Stomach (tissue), 9 donors: ENCODE results near the gene LILRA2. TPM values are rescaled to one million over a fixed set of nuclear protein-coding genes. Genes with fewer than 3 reads are reported as not detected.
"Not testable (repeated sequence)": the region's sequence is repeated elsewhere in the genome, so short reads cannot be mapped to it uniquely, and the experiment has no call there.

Experiments
- DNase-seq, 2 donors: peaks; one replicate each; pipeline versions ENCODE4 v3.0.0 to v3.0.0-alpha.2; 2013 to 2019
- H3K27ac ChIP-seq, 5 donors: fragments of 200-600 bp in 4 of 5; sonication (generic) in 4 of 5; one replicate each; pipeline ENCODE4 v1.5.1; 2013 to 2019; ENCODE audit warnings: mild to moderate bottlenecking in 1 of 5, moderate library complexity in 1 of 5
- H3K27me3 ChIP-seq, 3 donors: fragments of 200-600 bp; sonication (generic); one replicate each; pipeline ENCODE4 v1.5.1; 2017 to 2019; ENCODE audit warnings: mixed run types in 1 of 3
- H3K36me3 ChIP-seq, 4 donors: fragments of 200-600 bp; sonication (generic); 1 replicate in 3 of 4; 2 replicates in 1 of 4; pipeline ENCODE4 v1.5.1; 2016 to 2019
- H3K4me1 ChIP-seq, 4 donors: fragments of 200-600 bp; sonication (generic); one replicate each; pipeline ENCODE4 v1.5.1; 2016 to 2019
- H3K4me3 ChIP-seq, 4 donors: fragments of 200-600 bp; sonication (generic) in 3 of 4; one replicate each; pipeline ENCODE4 v1.5.1; 2016 to 2019; ENCODE audit warnings: mild to moderate bottlenecking in 1 of 4
- H3K9me3 ChIP-seq, 4 donors: fragments of 200-600 bp; sonication (generic); one replicate each; pipeline ENCODE4 v1.5.1; 2016 to 2019
- EP300 ChIP-seq: sonication (generic); formaldehyde crosslinking; IDR thresholded peaks from one replicate; pipeline ENCODE4 v1.6.1; 2017; ENCODE audit warnings: antibody characterized with exemption
- POLR2A ChIP-seq, 4 donors: fragments of 450-650 bp; IDR thresholded peaks; one replicate each; pipeline ENCODE4 v1.6.1; 2016; ENCODE audit warnings: antibody characterized with exemption in 4 of 4, control low read depth in 2 of 4, mild to moderate bottlenecking in 1 of 4, moderate library complexity in 1 of 4
- POLR2AphosphoS5 ChIP-seq, 3 donors: sonication (generic); formaldehyde crosslinking; IDR thresholded peaks; one replicate each; pipeline ENCODE4 v1.6.1; 2016; ENCODE audit warnings: antibody characterized with exemption in 3 of 3
- WGBS, 5 donors: extraction: QIAGEN DNeasy Blood & Tissue Kit in 3 of 5; methylation state at CpG; one replicate each; pipeline versions ENCODE4 v1.1.5 to v1.1.7; 2013 to 2018; 5-methylcytosine and 5-hydroxymethylcytosine counted together
- intact Hi-C: fragments of 100-400 bp; cut with DNase I; formaldehyde crosslinking; loops from one replicate; pipeline ENCODE4 v1.15.1; 2023; ENCODE audit warnings: low total_unique reads
- polyA plus RNA-seq, 3 donors: library from polyadenylated mRNA; stranded (reverse); fragments of 200-250 nt; gene quantifications; one replicate each; pipeline ENCODE4 v1.2.3, GENCODE V29; 2013
- small RNA-seq, 4 donors: library from RNA; depleted of rRNA; stranded (forward); fragments of <200 nt; gene quantifications; one replicate each; pipeline ENCODE3, GENCODE V24; 2016
- total RNA-seq, 5 donors: library from RNA; depleted of rRNA; stranded (reverse); fragments of >200 nt; gene quantifications; one replicate each; pipeline versions ENCODE4 v1.1.0 to v1.2.3, GENCODE V29; 2014 to 2016
- TF ChIP-seq, protein P1 (sequence below), 7 experiments: fragments of 450-650 bp in 4 of 7; fragments of 200-600 bp in 3 of 7; sonication (generic) in 3 of 7; IDR thresholded peaks; one replicate each; pipeline ENCODE4 v1.5.1; 2016 to 2019; ENCODE audit warnings: antibody characterized with exemption in 7 of 7, control low read depth in 2 of 7, mild to moderate bottlenecking in 1 of 7
- donor health status: healthy with polysubstance abuse.
- donor health status: Bipolar disorder and iron deficiency.
- donor health status: healthy.

Gene LILRA2
- total and polyA plus RNA-seq, 8 donors: 0.20 to 7.8 (median 1.4) TPM; not detected in 2

GRCh38 chr19:54633401-54633800 lies 59.8 kb downstream of the LILRA2 start:
- intact Hi-C loops: no loop called here
- no peak for DNase-seq

GRCh38 chr19:54636081-54636480 lies 62.5 kb downstream of the LILRA2 start:
- H3K9me3 ChIP-seq, H3K36me3 ChIP-seq, H3K4me1 ChIP-seq, intact Hi-C loops, H3K4me3 ChIP-seq, DNase-seq, H3K27ac ChIP-seq: not testable (repeated sequence)
- 15 to 30% (median 22%) methylated on average over 3 to 12 of the region's 12 CpGs for WGBS, 5 donors
- peaks cover 0 to 45% (median 0%) of the 10 kb centered on the region in 3 donors for H3K27me3 ChIP-seq

More at GRCh38 chr19:54633401-54633800, 59.8 kb downstream of the LILRA2 start:
- Histone ChIP-seq H3K27me3 (peaks cover 0 to 61% (median 0%) of the 10 kb centered on the region in 3 donors), H3K9me3 (no peaks in the 10 kb centered on the region), H3K4me1 (peaks cover 0 to 4% (median 1%) of the 10 kb centered on the region in 4 donors), H3K4me3 (no peak overlapping the region), H3K27ac (no peak overlapping the region), H3K36me3 (no peaks in the 10 kb centered on the region)
- TF ChIP-seq, protein P1, sequence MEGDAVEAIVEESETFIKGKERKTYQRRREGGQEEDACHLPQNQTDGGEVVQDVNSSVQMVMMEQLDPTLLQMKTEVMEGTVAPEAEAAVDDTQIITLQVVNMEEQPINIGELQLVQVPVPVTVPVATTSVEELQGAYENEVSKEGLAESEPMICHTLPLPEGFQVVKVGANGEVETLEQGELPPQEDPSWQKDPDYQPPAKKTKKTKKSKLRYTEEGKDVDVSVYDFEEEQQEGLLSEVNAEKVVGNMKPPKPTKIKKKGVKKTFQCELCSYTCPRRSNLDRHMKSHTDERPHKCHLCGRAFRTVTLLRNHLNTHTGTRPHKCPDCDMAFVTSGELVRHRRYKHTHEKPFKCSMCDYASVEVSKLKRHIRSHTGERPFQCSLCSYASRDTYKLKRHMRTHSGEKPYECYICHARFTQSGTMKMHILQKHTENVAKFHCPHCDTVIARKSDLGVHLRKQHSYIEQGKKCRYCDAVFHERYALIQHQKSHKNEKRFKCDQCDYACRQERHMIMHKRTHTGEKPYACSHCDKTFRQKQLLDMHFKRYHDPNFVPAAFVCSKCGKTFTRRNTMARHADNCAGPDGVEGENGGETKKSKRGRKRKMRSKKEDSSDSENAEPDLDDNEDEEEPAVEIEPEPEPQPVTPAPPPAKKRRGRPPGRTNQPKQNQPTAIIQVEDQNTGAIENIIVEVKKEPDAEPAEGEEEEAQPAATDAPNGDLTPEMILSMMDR (IDR thresholded peaks at IDR 0.05): no peak
- no peak for TF ChIP-seq POLR2A (IDR thresholded peaks at IDR 0.05)
- no peak for TF ChIP-seq EP300
- TF ChIP-seq POLR2AphosphoS5 (IDR thresholded peaks at IDR 0.05): no peak
- WGBS, 5 donors: 56 to 73% (median 68%) methylated on average over 3 to 7 of the region's 7 CpGs

GRCh38 chr19:54638683-54639082 lies 65.1 kb downstream of the LILRA2 start:
- Histone ChIP-seq H3K9me3 (no peaks in the 10 kb centered on the region), H3K4me1 (no peaks in the 10 kb centered on the region), H3K36me3 (no peaks in the 10 kb centered on the region), H3K4me3 (no peak overlapping the region), H3K27ac (no peak overlapping the region), H3K27me3 (peaks cover 0 to 30% (median 0%) of the 10 kb centered on the region in 3 donors)
- intact Hi-C loops: no loop called here
- 90 to 94% (median 91%) methylated on average over 18 of the region's 18 CpGs for WGBS, 5 donors
- no peak for DNase-seq
- no peak for TF ChIP-seq POLR2AphosphoS5 (IDR thresholded peaks at IDR 0.05)
- no peak for TF ChIP-seq EP300
- TF ChIP-seq, protein P1 (IDR thresholded peaks at IDR 0.05): no peak
- TF ChIP-seq POLR2A (IDR thresholded peaks at IDR 0.05): no peak

Small RNAs within 50 kb of the gene (small RNA-seq; reads per million reads assigned to genes)
- gene AC245036.2: 0 reads per million in 4 donors

Other genes with a start within 250 kb of the LILRA2 start
- gene LILRA4, start 234.6 kb upstream of the LILRA2 start, total RNA-seq: not detected
- gene LILRA4, start 234.6 kb upstream of the LILRA2 start, polyA plus RNA-seq: not detected
- 1 to 10 TPM in 4 of 5 donors, under 1 TPM in 1; 0.87 to 9.1 (median 1.3) TPM for gene LAIR1, start 208.9 kb upstream of the LILRA2 start, total RNA-seq
- 1 to 10 TPM; 4.1 to 6.1 (median 5.4) TPM for gene LAIR1, start 208.9 kb upstream of the LILRA2 start, polyA plus RNA-seq
- 10 to 100 TPM in 1 of 5 donors, 1 to 10 TPM in 2, not detected in 2; 2.3 to 12.9 (median 7.0) TPM for gene TTYH1, start 158.3 kb upstream of the LILRA2 start, total RNA-seq
- gene TTYH1, start 158.3 kb upstream of the LILRA2 start, polyA plus RNA-seq: 1 to 10 TPM in 1 of 3 donors, under 1 TPM in 1, not detected in 1; 0.12 to 1.4 TPM
- gene LENG8, start 124.6 kb upstream of the LILRA2 start, total RNA-seq: 100 to 1,000 TPM in 4 of 5 donors, 10 to 100 TPM in 1; 61.3 to 464 (median 222) TPM
- gene LENG8, start 124.6 kb upstream of the LILRA2 start, polyA plus RNA-seq: 10 to 100 TPM; 37.4 to 99.0 (median 89.0) TPM
- gene LENG9, start 110.0 kb upstream of the LILRA2 start, total RNA-seq: 10 to 100 TPM in 2 of 5 donors, 1 to 10 TPM in 3; 1.3 to 14.5 (median 3.5) TPM
- gene LENG9, start 110.0 kb upstream of the LILRA2 start, polyA plus RNA-seq: 1 to 10 TPM; 6.9 to 7.8 (median 7.3) TPM
- 100 to 1,000 TPM in 1 of 5 donors, 10 to 100 TPM in 2, under 1 TPM in 1, not detected in 1; 0.89 to 699 (median 32.8) TPM for gene CDC42EP5, start 100.5 kb upstream of the LILRA2 start, total RNA-seq
- 10 to 100 TPM; 24.8 to 48.6 (median 28.3) TPM for gene CDC42EP5, start 100.5 kb upstream of the LILRA2 start, polyA plus RNA-seq
- gene LAIR2, start 71.0 kb upstream of the LILRA2 start, total RNA-seq: not detected
- gene LAIR2, start 71.0 kb upstream of the LILRA2 start, polyA plus RNA-seq: under 1 TPM in 1 of 3 donors, not detected in 2; 0.30 TPM
- not detected for gene LILRA1, start 19.8 kb downstream of the LILRA2 start, total RNA-seq
- gene LILRA1, start 19.8 kb downstream of the LILRA2 start, polyA plus RNA-seq: under 1 TPM; 0.25 to 0.62 (median 0.31) TPM
- gene LILRB1, start 56.7 kb downstream of the LILRA2 start, total RNA-seq: 10 to 100 TPM in 1 of 5 donors, 1 to 10 TPM in 2, under 1 TPM in 1, not detected in 1; 0.37 to 50.8 (median 2.7) TPM
- gene LILRB1, start 56.7 kb downstream of the LILRA2 start, polyA plus RNA-seq: 1 to 10 TPM in 2 of 3 donors, under 1 TPM in 1; 0.63 to 2.0 (median 1.2) TPM
- gene LILRB4, start 89.2 kb downstream of the LILRA2 start, total RNA-seq: 10 to 100 TPM in 1 of 5 donors, under 1 TPM in 2, not detected in 2; 0.73 to 12.2 (median 0.87) TPM
- 1 to 10 TPM in 1 of 3 donors, under 1 TPM in 2; 0.61 to 1.8 (median 0.95) TPM for gene LILRB4, start 89.2 kb downstream of the LILRA2 start, polyA plus RNA-seq
- not detected for gene KIR3DL3, start 150.7 kb downstream of the LILRA2 start, total RNA-seq
- gene KIR3DL3, start 150.7 kb downstream of the LILRA2 start, polyA plus RNA-seq: not detected
- not detected for gene KIR2DL3, start 164.7 kb downstream of the LILRA2 start, total RNA-seq
- not detected for gene KIR2DL3, start 164.7 kb downstream of the LILRA2 start, polyA plus RNA-seq
- not detected for gene KIR2DL1, start 196.0 kb downstream of the LILRA2 start, total RNA-seq
- gene KIR2DL1, start 196.0 kb downstream of the LILRA2 start, polyA plus RNA-seq: not detected
- under 1 TPM in 1 of 5 donors, not detected in 4; 0.87 TPM for gene KIR2DL4, start 229.8 kb downstream of the LILRA2 start, total RNA-seq
- gene KIR2DL4, start 229.8 kb downstream of the LILRA2 start, polyA plus RNA-seq: under 1 TPM in 1 of 3 donors, not detected in 2; 0.18 TPM
- gene KIR3DL1, start 242.7 kb downstream of the LILRA2 start, total RNA-seq: not detected
- not detected for gene KIR3DL1, start 242.7 kb downstream of the LILRA2 start, polyA plus RNA-seq